HG03097 (cell line): ENCODE results near the gene CLCN6.

Source experiments
- ATAC-seq: cut with Tn5 transposase; IDR thresholded peaks from one replicate; pipeline ENCODE4 v1.9.1; 2021; ENCODE audit not compliant: unreplicated experiment, low FRiP score

The CLCN6 gene

DNA sequence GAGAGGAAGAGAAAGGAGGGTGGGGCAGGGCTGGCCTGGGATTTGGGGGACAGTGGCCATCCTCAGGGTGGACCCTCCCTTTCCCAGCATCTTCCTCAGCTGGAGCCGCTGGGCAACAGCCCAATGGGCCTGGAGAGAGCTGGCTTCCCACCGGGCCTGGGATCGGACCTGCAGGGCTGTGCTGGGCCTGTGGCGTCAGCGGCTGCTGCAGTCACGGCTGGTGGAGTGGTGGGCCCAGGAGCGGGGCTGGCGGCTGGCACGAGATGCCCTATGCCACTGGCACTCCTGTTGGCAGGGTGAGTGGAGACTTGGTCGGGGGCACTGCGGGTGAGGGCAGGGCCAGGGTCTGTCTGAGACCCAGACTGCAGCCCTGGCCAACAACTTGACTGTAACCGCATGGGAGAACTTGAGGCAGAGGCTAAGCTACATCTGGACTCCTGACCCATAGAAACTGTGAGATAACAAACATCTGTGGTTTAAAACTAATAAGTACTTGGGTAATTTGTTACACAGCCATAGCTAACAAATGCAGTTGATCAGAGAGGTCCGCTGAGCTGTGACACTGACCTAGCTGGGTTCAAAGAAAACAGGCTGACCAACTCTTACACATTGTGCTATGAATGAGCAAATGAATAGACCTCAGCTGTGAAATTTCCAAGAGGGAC, 26.1 kb upstream of the CLCN6 start:
- no peak for ATAC-seq

DNA sequence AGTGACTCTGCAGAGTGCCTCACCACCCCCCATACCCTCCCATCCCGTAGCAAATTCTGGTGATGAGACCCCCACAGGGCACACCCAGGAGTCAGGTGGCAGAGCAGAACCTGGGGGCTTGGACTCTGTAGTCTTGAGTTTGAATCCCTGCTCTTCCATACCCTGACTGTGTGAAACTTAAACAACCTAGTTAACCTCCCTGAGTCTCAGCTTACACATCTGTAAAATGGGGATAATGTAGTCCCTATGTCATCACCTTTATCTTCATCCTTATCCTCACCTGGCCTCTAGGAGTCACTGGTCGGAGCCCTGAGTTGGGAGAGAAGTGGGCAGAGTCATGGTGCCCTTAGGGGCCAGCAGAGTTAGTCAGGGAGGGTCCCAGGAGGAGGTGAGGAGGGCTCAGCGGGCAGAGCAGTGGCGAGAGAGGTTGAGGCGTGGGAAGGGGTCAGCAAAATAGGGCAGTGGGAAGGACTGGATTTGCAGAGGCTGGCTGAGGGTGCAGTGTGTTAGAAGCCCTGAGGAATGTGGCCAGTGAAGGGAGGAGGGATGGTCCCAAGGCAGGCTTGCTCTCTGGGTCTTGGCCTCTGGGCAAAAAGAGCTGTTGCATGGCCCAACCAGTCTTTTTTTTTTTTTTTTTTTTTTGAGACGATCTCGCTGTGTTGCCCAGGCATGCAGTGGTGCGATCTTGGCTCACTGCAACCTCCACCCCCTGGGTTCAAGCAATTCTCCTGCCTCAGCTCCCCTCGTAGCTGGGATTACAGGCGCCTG, 25.4 kb upstream of the CLCN6 start:
- no peak for ATAC-seq

DNA sequence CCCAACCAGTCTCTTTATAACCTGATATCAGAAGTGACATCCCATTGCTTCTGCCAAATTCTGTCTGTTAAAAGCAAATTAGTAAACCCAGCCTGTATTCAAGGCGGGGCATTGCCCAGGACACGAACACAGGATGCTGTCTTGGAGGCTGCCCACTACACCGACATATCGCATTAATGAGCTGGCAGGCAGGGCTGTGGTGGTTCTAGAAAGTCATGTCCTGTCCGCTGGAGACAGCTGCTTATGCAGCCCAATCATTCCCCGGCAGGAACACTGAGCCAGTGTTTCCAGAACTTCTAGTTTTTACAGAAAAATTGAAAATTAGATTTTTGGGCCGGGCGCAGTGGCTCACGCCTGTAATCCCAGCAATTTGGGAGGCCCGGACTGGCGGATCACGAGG, 24.7 kb upstream of the CLCN6 start:
- ATAC-seq = no peak

DNA sequence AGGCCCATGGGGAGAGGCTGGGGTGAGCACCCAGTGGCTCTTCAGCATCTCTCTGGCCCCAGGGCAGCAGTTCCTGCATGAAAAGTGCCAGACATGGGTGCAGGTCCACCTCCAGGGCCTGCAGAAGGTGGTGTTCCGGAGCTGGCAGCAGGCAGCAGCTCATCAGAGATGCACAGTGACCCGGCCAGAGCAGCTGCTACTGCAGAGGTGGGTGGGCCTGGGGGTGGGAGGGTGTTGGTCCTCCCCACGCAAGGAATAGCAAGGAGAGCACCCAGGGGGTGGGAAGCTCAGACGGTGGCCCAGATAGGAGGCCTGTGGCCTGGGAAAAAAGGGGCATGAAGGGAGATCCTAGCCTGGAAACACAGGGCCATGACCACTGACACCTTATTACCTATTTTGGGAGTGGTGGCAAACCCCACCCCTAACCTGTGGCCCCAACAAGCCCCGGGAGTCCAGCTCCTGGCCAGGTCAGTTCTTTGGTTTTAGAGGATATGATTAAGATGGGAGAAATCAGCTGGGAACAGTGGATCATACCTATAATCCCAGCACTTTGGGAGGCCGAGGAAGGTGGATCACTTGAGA, 23.8 kb upstream of the CLCN6 start:
- no peak for ATAC-seq

DNA sequence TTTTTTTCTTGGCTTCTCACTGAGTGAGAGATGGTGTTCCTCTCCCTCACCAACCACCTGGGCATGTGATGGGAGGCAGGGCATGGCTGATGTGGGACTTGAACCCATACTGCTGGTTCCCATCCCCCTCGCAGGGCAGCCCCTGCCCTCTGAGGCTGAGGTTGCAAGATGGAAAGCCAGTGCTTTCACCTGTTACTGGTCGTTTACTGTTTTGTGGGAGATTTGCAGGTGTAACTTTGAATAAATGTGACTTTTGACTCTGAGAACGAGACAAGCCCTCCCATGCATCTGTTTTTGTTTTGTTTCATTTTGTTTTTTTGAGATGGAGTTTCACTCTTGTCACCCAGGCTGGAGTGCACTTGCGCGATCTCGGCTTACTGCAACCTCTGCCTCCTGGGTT, 22.4 kb upstream of the CLCN6 start:
- ATAC-seq = no peak

DNA sequence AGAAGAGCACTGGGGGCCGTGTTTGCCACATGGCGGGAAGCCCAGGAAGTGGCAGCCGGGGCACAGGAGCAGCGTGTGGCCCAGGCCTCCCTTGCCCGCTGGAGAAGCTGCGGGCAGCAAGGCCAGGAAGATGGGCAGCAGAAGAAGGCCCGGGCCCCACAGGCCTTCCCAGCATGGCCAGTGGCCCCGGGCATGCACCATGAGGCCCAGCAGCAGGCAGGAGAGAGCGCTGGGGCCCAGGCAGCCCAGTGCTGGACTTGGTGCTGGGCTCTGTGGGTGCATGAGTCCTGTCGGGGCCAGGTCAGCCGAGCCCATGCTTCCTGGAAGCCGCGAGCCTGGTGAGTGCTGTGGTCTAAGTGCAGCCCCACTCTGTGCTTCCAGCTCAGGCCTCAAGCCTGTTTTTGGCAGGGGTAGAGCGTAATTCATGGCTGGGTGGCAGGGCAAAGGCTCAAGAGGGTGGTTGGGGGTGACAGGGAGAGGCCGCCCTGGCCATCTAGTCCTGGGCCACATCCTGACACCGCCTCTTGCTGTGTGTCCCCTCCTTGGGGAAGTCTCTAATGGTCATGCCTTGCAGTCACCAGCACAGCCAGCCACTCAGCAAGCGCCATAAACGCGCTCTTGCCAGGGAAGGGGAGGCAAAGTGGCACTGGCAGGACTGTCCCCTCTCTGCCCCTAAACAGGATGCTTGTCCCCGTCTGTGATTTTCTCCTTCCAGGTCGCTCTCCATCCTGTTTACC, 21.6 kb upstream of the CLCN6 start:
- no peak for ATAC-seq

DNA sequence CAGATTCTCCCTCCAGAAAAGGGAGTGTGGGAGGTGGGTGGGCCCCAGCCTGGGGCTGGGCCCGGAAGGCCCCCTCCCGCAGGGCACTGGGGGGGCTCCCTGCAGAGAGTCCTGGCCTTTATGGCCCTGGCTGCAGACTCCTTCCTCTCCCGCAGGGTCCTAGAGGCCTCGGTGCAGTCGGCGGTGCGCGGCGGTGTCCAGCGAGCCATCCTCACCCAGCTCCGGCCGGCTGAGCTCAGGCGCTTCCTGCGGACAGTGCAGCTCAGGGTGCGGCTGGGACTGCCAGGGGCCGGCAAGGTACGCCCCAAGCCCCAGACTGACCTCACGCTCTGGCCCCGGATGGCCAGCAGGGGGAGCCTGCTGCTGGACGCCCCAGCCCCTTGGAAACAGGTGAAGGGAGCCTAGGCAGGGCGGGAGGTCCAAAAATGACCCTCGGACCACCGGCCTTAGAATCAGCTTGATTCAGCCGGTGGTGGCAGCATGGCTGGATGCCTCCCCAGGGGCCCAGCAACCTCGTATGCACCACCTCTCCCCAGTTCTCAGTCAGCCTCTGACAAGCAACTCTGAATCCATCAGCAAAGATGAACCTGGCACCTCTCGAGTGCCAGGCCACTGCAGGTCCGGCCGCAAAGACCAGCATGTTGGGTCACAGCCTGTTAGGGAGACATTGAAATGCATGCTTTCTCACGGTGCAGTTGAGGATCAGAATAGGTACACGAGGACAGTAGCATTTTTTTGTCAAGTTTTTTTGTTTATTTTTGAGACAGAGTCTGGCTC, 20.8 kb upstream of the CLCN6 start:
- ATAC-seq = no peak

DNA sequence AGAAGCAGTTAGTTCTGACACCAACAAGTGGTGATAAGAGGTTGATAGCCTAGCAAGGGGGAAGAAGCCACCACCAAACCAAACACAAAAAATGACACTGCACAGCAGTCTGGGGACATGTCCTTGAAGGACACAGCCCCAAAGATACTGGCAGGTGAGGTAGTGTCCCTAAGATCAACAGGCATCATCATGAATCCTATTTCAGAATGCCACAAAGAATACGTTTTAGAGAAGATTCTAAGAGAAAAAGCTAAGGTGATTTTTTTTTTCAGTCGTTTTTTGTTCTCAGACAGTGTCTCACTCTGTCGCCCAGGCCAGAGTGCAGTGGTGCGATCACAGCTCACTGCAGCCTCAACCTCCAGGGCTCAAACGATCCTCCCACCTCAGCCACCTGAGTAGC, 19.8 kb upstream of the CLCN6 start:
- no peak for ATAC-seq

DNA sequence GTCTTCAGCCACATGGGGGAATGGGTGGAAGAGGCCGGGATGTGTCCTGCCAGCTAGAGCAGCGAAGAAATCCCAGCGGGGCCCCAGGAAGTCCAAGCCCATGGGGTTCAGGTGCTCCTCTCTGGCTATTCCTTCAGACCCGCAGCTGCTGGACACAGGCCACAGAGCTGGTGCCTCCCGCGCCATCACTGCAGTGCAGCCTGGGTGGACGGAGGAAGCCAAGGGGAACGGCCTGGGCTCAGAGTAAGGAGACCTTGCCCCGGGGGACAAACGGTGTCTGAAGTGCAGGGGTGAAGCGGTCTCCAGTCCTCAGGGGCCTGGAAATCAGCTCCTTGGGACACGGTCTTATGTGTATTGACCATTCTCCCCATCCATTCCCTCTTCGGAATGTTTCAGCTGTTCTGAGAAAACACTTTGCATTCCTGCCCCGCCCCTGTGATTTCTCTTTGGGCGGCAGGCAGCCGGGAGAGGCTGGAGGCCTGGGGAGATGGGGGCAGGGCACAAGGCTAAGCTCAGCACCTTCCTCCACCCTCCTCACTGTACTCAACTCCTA, 18.7 kb upstream of the CLCN6 start:
- no peak for ATAC-seq

DNA sequence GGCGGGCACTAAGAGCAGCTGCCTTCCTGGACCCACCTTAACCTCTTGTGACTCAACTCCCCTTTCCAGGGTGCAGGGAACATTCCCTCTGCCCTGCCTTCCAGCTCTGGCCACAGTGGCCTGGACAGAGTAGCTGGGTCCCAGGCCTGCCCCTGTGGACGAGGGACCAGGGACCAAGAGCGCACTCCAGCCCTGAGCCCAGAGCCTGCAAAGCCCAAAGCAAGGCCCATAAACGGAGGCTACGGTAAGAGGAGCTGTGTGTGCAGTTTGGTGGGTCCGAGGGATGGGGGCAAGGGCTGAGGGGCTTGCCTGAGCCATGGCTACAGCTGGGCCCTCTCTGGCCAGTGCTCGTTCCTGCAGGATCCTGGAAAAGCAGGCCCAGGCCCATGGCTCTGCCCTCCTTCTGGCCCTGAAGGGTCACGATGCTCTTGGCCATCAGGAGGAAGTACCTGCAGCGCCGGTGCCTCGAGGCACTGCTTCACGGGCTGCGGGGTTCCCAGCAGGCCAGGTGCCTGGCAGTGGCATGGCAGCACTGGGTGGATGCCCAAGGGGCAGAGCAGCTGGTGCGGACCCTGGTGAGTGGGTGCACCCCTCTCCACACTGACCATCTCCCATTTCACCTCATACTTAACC, 18.1 kb upstream of the CLCN6 start:
- ATAC-seq = no peak

DNA sequence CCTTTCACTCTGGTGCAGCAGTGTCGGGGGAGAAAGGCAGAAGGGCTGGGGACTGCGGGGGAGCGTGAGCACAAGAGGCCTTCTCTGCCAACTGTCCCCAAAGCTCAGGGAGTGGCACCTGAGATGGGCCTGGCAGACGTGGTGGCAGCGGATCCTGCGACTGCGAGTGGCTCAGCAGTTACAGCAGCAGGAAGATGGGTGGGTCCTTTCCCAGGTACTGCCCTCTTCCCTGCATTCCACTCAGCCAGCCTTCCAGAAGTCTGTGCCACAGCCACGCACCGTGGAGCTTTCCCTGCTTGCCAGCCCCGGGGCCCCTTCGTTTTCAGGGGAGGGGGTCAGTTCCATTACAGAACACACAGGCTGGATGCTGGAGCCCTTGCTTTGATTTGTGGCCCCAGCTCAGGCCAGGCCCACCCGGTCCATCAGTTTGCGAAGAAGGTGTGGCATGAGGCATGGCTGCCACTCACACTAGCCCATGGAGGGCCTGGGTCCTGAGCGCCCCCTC, 17.4 kb upstream of the CLCN6 start:
- no peak for ATAC-seq

DNA sequence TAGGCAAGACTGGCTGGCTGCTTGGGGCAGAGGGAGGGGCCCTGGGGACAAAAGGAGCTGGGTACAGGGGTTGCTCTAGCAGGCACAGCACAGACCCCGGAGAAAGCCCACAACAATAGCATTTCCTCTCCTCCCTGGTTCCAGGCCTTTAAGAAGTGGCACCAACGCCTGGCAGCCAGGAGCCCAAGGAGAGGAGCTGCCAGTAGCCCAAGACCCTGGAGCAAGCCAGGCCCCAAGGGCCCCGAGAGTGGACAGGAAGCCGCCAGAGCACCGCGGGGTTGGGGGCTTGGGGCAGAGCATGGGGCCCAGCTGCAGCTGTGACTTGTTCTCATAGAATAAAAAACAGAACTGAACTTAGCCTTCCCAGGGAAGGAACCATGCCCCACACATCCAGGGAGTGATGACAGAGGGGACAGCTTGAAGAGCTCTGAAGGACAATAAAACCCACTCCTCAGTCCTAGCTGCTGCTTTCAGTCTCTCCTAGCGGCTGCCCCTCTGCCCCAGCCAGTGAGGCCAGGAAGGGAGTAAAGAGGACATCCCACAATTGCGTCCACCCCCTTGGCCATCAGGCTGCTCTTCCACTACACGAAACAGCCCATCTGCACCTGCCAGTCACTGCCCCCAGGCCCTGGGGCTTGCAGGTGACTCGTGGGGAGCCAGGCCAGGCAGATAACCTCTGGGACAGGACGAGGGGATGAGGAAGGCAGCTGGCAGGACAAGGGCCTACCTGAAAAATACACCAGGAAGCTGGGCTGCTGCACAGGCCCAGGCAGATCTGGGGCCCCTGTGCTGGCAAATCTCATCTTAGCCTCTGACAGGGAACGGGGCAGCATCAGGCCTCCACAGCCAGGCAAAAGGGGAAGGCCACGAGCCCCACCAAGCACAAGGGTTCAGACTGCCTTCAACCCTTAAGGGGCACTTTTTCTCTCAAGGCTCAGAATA, 16.6 kb upstream of the CLCN6 start:
- ATAC-seq = no peak

DNA sequence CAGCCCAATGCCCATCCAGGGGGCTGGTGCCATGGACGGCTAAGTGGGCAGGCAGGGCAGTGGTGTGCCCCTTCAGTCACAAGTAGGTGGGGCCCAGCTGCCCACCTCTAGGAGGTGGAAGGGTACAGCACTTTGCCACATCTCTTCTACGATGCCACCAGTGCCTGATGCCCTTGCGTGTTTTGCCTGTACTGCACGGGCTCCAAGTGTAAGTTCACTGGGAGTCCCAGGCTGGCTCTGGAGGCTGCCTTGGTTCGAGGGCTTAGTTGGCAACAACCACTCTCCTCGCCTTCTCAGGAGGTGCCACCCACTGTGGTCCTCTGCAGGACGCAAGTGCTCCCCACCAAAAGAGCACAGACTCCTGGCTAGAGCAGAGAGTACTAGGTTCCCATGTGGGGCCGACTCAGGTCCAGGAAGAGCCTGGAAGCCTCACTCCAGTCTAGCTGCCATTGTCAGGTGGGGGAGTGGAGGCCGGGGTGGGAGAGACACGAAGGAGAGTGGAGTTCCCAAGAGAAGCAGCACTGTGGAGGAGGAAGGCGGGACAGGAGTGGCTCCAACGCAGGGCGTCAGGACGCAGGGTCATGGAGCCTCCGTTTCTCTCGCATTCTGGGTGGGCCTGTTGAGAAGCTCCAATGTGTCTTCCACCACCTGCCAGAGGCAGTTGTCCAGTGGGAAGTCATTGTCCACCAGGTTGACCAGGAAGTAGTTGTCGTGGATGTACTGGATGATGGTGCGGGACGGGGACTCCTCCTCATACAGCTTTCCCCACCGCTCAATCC, 15.7 kb upstream of the CLCN6 start:
- ATAC-seq = no peak

DNA sequence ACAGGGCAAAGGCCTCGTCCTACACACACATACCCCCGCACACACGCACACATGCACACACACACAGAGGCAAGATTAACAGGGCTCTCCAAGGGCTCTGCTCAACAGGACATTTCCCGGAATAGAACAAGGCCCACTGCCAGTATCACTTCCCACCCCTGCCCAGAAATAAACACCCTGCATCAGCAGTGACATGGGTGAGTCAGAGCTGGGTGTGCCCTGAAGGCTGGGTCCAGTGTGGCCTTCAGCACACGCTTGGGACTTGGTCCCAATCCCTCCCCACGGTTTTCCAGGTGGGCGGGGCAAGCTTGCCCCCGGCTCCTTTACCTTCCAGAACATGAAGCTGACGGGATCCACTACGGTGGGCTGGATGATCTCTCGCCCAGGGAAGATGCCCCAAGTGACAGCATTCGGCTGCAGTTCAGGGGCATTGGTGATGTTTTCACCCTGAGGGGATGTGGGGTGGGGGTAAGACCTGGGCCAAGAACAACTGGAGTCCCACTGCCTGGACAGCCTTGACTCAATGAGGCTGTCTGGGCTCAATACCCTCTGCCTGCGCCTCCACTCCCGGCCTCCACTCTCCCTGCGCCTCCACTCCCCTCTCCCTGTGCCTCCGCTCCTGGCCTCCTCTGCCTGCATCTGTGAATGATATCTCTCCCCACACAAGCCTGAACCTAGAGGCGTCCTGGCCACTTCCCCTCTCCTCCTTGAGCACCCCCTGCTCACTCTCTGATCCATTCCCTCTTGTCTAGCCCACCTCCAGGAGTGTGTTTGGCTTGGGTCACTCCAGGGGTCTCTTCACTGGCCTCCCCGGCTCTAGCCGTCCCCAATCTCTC, 14.9 kb upstream of the CLCN6 start:
- ATAC-seq = no peak

DNA sequence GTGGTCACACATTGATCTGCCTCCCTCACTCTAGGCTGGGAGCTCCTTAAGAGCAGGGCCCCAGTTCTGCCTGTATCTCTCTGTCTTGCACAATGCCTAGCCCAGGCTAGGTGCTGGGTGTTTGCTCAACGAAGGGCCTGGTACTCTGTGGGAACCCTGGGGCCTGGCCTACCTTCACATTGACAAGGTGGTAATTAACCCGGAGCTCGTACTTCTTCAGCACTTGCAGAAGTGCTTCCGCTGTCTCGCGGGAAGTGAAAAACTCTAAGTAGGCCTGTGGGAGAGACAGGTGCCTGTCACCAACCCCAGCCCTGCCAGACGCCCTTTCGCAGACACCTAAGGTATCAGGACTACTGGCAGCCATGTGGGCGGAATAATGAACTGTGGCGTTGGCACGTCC, 13.9 kb upstream of the CLCN6 start:
- no peak for ATAC-seq

DNA sequence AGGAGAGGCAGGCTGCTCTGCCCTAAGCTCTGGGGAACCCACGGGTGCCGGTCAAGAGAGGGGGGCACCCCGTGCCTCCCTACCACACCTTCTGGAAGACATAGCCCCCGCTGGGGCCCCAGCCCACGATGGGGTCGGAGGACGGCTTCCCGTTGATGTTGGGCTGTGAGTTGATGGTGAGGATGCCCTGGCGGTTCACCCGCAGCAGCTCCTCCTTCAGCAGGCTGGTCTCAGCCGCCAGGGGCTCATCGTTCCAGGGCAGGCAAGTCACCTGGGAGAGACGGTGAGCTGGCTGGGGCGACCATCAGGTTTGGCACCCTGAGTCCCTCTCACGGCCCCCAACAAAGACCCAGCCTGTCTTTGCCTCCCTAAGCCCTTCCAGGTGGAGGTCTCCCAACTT, 12.2 kb upstream of the CLCN6 start:
- no peak for ATAC-seq
